Occipital lobe (tissue), 2 donors: ENCODE measurements around the gene CSRNP3. TPM values are rescaled to one million over a fixed set of nuclear protein-coding genes. Genes with fewer than 3 reads are reported as not detected.

Source experiments
- DNase-seq: peaks from one replicate; lab custom pipeline; 2025; lab: John Stamatoyannopoulos, UW
- total RNA-seq: library from RNA; depleted of rRNA; stranded (reverse); fragments of >200 nt; gene quantifications from one replicate; pipeline ENCODE4 v1.2.3, GENCODE V29; 2014

CSRNP3 gene
- total RNA-seq, 1 donor from 2014 or later = 246 TPM

DNA sequence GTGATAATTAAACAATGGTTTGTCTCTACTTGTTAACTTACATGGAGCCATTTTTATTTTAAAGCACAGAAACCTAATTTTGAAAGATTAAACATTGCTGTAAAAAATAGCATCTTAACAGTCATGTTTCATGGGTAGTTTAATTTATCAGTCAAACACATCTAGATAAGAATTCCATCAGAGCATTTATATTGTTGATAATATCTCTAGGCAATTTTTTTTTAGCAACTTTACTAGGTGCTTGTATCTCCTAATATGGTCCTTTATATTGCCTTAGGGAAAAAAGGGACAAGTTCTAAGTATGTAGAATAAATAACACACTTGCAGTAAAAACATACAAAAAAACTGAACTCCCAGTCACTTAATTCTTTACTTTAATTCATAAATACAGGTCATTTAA is 863 bp downstream of the CSRNP3 start:
- no peak for DNase-seq

DNA sequence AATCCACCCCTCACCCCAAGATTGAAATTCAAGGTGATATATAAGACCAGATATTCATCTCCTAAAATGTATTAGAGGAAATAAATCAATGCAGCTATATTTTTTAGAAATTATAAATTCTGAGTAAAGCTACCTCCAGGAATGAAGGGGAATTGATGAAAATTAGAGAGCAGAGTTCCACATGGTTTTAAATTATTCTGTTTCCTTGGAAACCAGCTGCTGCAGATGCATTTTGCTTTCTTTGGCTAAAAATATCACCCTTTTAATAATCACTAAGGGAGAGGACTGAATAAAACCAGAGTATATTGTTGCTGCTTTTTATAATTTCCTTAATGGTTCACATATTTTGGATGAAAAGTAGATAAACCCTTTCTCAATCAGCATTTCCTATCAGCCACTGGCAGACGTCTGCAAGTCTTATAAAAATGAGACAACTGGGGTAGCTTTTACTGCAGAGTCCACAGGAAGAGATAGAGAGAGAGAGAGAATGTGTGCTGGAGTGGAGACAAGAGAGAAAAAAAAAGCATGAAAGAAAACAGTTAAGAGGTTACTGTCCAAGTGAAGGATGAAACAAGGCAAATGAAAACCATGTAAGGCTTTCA is 2.0 kb downstream of the CSRNP3 start:
- DNase-seq = no peak

DNA sequence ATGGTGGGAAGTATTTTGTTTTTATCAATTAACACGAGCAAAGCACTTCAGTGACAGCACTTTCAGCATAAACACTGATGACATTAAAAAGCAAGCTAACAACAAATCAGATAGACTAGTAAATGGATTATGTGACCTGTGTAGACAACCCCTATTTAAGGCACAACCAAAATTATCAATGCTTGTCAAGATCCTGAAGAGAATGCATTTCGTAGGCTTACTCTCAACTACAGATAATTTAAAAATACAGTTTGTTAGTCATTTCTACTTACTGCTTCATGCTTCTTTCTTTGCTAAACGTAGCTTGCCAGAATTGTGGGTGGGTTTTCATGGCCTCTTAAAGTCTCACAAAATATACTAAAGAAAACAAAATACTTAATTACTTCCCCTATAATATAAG is 3.4 kb downstream of the CSRNP3 start:
- DNase-seq = no peak

DNA sequence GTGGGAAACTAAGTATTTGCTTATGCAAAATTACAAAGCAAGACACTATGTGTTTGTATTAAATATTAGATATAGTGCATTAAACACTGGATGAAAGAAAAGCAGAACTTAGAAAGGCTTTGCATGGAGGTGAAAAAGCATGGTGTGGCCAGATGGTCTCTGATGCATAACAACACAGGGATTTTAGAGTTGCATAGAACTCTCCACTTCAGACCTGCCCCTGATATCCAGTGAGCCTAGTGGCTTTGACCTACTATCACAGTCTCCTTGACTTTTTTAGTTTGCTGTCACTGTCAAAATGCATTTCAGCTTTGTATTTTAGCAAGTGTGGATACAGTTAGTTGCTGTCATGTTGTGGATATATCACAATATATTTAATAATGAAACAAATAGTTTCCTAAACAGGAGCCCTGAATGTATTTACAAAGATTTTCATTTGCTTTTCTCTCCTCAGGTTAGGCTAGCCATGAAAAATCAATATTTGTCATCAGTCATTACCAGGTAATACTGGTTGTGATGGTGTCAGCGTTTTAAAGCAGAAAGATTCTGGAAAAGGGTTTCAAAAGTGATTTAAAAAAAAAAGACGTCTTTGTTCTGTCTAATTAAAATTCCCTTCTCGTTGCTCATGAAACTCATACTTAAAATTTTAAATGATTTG is 5.2 kb downstream of the CSRNP3 start:
- DNase-seq = no peak

DNA sequence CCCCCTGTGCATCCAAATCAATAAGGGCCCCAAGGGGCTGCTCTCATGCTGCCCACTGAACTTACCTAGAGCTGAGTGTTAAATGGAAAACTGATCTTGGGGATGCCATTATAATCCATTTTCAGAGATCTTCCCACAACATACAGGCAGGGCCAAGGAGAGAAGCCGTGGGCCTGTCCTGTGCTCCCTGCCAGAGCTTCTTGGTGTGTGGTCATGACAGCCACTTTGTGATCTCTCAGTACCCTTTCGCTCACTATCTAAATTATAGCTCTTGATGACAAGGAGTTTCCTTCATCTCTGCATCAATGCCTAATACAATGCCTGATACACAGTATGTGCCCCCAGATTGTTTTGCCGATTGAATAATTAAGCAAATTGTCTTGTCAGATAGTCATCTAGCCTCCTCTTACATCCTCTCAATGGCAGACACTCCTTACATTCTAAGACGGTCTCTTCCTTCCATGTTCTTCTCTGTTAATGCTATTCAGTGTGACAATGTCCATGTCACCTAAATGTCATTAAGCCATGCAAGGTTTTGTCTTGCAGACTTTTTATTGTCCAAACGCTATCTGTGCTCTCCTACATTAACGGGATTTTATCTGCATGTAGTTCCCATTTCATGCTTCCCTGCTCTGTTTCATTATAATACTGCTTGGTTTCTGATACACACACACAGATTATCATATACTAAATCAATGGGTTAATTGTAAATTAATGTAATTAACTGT is 5.9 kb downstream of the CSRNP3 start:
- DNase-seq = no peak

DNA sequence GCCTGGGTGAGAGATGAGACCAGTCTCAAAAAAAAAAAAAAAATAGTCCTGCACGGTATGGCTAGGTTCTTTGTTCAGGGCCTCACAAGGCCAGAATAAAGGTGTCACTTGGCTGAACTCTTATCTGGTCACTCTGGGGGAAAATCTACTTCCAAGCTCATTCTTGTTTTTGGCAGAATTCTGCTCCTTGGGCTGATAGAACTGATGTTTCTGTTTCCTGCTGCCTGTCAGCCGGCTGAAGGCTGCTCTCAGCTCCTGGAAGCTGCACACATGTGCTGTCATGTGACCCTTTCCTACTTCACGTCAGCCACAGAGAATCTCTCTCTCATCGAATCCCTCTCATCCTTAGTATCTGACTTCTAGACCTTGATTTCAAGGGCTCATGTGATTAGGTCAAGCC is 10.4 kb downstream of the CSRNP3 start:
- DNase-seq = no peak

DNA sequence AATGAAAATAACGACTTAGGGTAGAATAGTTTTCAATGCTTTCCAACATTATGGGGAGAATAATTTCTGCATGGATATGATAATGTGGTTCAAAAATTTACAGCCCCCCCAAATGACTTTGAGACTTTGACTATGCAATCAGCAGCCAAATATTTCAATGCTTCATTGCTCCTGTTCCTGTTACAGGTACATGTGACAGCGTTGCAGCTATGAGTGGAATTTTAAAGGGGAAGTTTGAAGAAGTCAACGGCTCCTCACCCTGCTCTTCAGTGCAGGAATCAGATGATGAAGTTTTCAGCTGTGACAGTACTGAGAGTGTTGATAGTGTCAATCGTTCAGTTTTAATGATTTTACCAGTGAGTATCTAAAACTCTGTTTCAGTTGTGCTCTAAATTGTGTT is 25.1 kb downstream of the CSRNP3 start:
- no peak for DNase-seq

DNA sequence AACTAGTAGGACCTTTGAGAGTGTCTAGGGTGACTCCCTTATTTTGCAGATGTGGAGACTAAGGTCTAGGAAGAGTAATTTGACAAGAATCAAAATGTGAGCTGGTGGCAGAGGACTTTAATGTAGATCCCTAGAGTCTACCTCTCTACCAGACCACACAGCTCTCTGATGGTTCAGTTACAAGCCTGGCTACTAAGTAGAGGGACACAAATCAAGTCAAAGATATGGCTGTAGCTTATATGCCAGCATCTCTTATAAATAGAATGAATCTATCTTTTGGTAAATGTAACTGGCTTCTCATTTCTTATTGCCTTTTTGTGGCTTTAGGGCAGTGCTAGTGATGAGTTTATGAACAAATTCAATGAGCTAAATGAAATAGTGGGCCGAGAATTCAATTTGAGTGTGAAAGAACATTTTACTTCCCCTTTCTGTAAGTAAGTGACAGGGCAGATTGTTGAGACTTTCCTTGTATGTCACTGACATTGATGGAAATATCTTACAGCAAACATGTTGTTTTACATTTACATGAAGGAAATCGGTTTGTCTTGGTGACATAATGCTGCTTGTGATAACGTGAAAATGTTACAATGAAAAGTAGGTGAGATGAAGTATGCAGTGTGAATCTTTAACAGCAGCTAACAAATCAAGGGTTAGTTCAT is 28.3 kb downstream of the CSRNP3 start:
- no peak for DNase-seq

DNA sequence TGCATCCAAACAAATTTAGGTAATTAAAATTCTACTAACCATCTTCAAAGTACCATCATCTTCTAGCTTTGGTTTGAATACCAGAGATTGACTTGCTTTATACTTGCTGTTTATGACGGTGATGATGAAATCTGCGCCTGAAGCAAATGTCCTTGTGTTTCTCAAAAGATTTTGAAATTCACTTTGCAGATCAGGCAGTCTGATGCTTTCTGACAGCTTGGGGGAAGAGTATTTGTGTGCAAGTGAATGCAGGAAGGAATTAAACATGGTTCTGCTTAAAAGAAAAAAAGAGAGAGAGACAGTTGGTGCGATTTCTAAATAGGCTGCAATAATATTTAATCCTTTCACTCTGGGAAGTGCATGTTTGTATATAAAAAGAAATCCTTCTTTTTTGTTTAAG is 29.6 kb downstream of the CSRNP3 start:
- no peak for DNase-seq

DNA sequence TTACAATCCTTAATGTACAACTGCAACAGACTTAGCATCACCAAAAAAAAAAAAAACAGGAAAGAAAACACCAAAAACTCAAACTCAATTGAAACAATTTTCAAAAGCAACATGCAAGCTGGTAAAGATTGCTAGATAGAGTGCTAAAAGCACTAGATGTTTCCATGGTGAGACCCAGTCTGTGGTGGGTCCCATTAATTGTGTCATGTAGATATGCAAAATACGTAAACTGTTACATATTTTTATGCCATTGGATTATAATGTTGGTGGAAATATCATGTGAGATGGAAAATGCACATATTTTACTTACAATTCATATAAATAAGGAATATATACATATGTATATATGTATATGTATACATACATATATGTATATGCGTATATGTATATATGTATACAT is 30.5 kb downstream of the CSRNP3 start:
- DNase-seq = no peak

DNA sequence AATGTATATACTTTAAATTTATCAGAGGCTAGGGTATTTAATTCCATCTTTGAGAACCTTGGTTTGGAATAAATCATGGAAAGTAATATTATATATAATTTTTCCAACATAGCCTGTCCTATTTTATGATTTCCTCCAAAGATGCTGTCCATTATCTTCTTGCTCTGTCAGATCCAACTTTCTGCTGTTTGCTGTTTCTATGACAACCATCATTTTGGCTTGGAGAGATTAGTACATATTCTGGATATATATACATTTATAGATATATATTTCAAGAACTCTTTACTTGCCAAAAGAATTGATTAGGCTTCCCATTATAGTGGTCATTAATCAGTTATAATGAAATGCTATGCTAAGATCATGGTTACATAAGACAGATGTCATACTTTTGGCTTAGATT is 31.3 kb downstream of the CSRNP3 start:
- no peak for DNase-seq

DNA sequence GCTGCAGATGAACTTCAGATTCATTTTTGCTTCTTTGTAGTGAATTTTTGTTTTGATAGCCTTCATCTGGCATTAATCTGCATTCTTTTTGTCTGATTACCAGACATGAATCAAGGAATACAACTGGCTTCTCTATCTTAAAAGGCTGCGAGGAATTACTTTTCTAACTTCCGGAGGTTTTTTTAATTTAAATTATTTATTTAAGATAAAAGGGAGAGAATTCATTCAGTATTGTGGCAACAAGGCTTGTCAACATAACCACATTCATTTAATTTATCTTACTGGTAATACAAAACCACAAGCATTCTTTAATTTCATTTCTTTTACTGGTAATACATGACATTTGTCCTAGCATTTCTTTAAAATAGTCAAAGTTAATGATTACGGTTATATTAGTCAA is 36.0 kb downstream of the CSRNP3 start:
- DNase-seq = no peak

DNA sequence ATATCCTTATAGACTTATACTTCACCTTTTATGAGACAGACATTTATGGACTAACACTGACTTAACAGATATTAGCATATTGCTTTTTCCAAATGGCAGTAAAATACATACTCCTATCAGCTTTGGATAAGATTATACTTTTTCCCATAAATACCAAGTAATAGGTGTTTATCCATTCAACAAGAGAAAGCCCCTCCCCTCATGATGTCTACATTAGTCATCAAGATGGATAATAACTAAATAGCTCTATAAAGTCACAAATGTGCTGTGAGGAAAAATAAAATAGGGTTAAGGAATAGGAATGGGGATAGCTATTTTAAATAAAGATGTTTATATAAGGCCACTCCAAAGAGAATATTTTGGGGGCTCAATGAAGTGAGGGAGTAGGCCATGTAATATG is 39.4 kb downstream of the CSRNP3 start:
- DNase-seq = no peak

DNA sequence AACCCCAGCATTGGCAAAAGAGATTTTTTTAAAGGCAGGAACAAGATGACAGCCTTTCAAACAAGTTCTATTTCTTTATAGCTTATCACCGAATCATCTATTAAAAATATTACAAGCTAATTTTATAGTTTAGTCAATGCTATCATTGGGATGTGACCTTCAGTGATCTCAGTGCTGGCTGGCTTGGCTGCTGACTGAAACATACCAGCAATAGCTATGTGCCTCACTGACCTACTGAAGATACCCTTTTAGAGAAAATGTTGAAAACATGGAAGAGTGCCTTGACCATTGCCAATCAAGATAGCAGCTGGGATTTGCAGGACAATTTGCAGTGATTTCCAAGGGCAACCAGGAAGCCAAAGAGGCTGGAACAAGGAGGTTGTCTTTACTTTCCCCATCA is 44.0 kb downstream of the CSRNP3 start:
- DNase-seq = no peak

DNA sequence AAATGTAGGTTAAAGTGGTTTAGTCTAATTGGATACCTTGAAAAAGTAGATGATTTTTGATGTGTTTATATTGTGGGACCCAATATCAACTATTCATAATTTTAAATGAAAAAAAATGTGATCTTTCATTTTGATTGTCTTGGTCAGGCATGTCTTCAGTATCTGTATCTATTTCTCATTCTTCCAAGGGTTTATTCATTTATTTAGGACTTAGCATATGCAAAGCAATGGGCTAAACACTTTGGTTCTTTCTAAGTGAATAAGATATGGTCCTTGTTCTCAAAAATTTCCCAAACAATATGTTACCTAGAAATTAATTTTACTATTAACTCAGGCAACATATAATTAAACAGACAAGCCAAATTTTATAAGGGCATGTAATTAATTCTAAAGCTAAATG is 49.1 kb downstream of the CSRNP3 start:
- no peak for DNase-seq

DNA sequence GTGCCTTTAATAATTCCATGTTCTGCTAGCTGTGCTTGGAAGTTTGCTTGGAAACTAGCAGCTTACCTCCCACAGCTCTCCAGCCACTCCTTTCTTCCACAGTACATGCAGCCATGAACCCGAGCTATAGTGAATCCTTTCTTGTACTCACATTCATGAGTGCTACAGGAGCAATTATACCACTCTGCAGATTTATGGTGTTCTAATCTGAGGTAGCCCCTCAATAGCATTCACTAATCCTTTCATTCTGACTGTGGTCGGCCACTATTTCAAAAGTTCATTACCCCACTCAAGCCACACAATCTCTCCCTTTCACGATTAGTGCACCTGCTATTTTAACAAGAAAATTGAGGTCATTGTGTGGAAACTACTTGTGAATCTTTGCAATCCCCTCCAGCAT is 53.2 kb downstream of the CSRNP3 start:
- DNase-seq = no peak

DNA sequence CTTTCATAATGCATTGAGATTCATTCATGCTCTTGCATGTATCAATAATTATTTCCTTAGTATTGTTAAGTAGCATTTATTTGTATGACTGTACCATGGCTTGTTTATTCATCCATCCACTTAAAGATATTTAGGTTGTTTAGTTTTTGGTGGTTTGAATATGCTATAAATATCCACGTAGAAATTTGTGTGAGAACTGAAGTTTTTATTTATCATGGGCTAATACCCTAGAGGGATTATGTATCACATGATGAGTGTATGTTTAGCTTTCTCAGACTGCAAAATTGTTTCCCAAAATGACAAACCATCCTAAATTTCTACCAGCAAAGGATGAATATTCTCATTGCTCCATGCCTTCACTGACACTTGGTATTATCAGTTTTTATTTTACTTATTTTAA is 55.2 kb downstream of the CSRNP3 start:
- DNase-seq = no peak

DNA sequence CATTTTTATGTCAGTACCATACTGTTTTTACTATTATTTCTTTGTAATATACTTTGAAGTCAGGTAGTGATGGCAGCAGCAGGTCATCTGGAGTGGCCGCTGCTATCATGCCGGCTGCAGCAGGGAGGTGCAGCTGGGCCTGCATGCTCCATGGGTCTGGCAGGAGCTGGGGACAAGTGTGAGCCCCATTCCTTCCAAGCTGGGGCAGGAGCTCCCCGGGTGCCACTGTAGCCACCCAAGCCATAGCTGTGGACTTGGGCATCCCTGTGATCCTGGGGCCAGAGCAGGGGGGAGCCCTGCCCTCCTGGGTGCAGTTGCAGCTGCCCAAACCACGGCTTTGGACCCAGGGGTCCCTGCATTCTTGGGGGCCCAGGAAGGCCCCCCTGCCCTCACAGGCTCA is 59.2 kb downstream of the CSRNP3 start:
- DNase-seq = no peak

DNA sequence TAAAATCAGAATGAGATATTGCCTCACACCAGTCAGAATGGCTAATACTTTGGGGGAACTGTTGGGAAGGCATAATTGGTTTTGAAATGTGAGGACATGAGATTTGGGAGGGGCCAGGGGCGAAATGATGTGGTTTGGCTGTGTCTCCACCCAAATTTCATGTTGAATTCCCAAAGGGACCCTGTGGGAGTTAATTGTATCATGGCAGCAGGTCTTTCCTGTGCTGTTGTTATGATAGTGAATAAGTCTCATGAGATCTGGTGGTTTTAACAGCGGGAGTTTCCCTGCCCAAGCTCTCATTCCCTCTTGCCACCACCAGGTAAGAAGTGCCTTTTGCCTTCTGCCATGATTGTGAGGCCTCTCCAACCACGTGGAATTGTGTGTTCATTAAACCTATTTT is 59.6 kb downstream of the CSRNP3 start:
- no peak for DNase-seq

DNA sequence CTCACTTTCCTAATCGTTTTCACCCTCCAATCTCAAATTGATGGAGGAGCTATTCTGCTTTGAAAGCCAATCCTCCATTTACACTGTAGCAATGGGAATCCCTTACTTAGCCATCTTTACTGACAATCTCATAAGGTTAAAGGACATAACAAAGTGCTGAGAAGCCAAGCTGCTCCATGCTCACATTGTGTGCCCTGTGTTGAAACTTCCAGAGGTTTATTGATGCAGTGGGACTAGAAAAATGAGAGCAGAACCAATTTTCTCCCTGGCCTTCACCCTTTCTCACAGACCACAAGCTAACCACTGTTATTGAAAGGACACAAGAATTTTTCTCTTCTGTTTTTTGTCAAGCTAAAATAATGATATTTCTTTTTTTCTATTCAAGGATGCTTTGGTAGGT is 63.8 kb downstream of the CSRNP3 start:
- no peak for DNase-seq

DNA sequence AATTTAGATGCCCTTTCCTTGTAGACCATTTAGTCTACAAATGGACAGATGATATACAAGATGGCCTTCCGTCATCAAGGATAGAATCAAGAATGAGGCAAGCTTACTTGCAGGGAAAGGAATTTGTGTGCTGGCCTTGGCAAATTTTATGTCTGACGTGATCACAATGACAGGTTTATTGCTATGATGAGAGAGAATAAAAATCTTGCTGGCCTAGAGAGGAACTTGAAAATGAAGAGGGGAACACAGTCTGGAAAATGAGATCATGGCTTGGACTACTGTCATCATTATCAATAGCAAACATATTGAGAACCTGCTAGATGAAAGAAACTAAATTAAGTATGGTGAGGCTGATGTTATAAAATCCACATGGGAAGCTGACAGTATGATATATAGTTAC is 66.0 kb downstream of the CSRNP3 start:
- no peak for DNase-seq

DNA sequence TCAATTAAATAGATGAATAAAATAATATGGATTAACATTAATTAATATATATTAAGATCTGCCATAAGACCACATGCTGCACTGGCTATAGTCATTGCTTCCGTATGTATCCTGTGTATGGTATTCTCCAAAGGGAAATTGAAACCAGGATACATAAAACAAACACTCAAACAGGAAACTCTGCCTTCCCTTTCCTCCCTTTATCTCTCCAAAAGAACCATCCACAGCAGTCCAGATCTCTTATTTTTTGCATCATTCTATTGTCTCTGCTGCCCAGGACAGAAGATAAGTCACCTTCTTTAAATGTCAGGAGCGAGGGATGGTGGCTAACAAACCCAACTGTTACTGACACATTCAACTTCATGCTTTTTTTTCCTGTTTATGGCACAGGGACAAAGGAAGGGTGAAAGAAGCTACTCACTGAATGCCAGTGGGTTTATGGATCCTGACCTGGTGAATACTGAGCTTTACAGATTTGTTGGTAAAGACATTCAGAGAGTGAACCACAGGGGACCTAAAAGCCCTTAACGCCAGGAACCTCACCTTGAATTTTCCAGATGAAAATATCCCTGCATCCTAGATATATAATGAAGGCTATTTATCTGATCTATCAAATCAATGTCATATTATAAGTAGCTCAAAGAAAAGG is 67.5 kb downstream of the CSRNP3 start:
- no peak for DNase-seq
